HepG2 (cell line): ENCODE data around the gene KAZN. TPM values are rescaled to one million over a fixed set of nuclear protein-coding genes. Genes with fewer than 3 reads are reported as not detected.

Experiments
- ATAC-seq: fragments of 200-7000 bp; cut with Tn5 transposase; 3 replicates; pipeline ENCODE4 v1.9.1; 2020; ENCODE audit warnings: mild to moderate bottlenecking, moderate library complexity
- BruUV-seq: library from RNA; stranded (reverse); fragments of 400-500 nt; replicated peaks from 2 replicates; lab custom pipeline; 2021; lab: Mats Ljungman, UMichigan
- CTCF ChIA-PET: fragments of 300-600 bp; formaldehyde crosslinking; extraction: SDS; loops from one replicate; lab custom pipeline; 2021; ENCODE audit warnings: low total read pairs, inconsistent platforms, low intra/inter-chr PET ratio; lab: Yijun Ruan, JAX
- POLR2A ChIA-PET: fragments of 350-600 bp; sonication (Branson Sonifier 250); formaldehyde crosslinking; loops from one replicate; lab custom pipeline; 2020; ENCODE audit warnings: antibody characterized with exemption, inconsistent platforms; lab: Yijun Ruan, JAX
- DNase-seq: peaks from one replicate; pipeline ENCODE4 v3.0.0-alpha.2; 2015; ENCODE audit warnings: low spot score
- FAIRE-seq: peaks from 3 replicates; lab custom pipeline; 2011; peaks lifted over from hg19 to GRCh38; lab: Jason Lieb, UNC
- H2AFZ ChIP-seq: one replicate; pipeline ENCODE4 v1.6.1; 2011; ENCODE audit warnings: low read length, inconsistent platforms
- H3K27ac ChIP-seq: fragments of 300-600 bp; 3 replicates; pipeline ENCODE4 v1.8.0; 2011; ENCODE audit warnings: mixed run types, mild to moderate bottlenecking, mixed read lengths, low read length, inconsistent platforms; ENCODE audit not compliant: insufficient read depth; ENCODE audit errors: extremely low read length
- H3K27me3 ChIP-seq, 2 experiments: fragments of 200-600 bp in 1 of 2; 2 replicates in 1 of 2; 3 replicates in 1 of 2; pipeline versions ENCODE4 v1.6.0 to v1.8.0; 2011; ENCODE audit warnings: low read length in 2 of 2, mild to moderate bottlenecking in 2 of 2, moderate library complexity in 2 of 2, inconsistent platforms in 1 of 2; ENCODE audit not compliant: insufficient read depth in 2 of 2, control insufficient read depth in 1 of 2
- H3K36me3 ChIP-seq, 2 experiments: fragments of 200-600 bp in 1 of 2; replicated peaks in 1 of 2; 2 replicates in 1 of 2; 3 replicates in 1 of 2; pipeline versions ENCODE4 v1.5.1 to v1.8.0; 2011; ENCODE audit warnings: low read length in 2 of 2, inconsistent platforms in 1 of 2; ENCODE audit not compliant: insufficient read depth in 2 of 2, control insufficient read depth in 1 of 2
- H3K4me1 ChIP-seq: 2 replicates; pipeline ENCODE4 v1.5.1; 2012; ENCODE audit warnings: low read length, inconsistent platforms; ENCODE audit not compliant: insufficient read depth
- H3K4me2 ChIP-seq: 2 replicates; pipeline ENCODE4 v1.6.0; 2011; ENCODE audit warnings: low read depth, low read length, inconsistent platforms
- H3K4me3 ChIP-seq, 3 experiments: fragments of 200-600 bp in 1 of 3; sonication (generic), shearing (Covaris generic) in 1 of 3; replicated peaks in 1 of 3; 2 replicates each; pipeline ENCODE4 v1.5.1; 2011 to 2016; ENCODE audit warnings: low read length in 3 of 3, inconsistent platforms in 2 of 3, low read depth in 2 of 3, mild to moderate bottlenecking in 2 of 3, control low read depth in 1 of 3, mixed read lengths in 1 of 3; ENCODE audit not compliant: insufficient read depth in 1 of 3
- H3K79me2 ChIP-seq: one replicate; pipeline ENCODE4 v1.6.1; 2011; ENCODE audit warnings: low read length, inconsistent platforms; ENCODE audit not compliant: insufficient read depth
- H3K9ac ChIP-seq: 2 replicates; pipeline ENCODE4 v1.6.0; 2011; ENCODE audit warnings: mild to moderate bottlenecking, low read depth, low read length, inconsistent platforms; ENCODE audit not compliant: insufficient read depth
- H3K9me3 ChIP-seq: 2 replicates; pipeline ENCODE4 v1.5.1; 2012; ENCODE audit warnings: mild to moderate bottlenecking, low read length
- H4K20me1 ChIP-seq: 2 replicates; pipeline ENCODE4 v1.6.0; 2011; ENCODE audit warnings: inconsistent platforms, mild to moderate bottlenecking, low read length, moderate library complexity; ENCODE audit not compliant: insufficient read depth
- CSRNP1 ChIP-seq: sonication (generic); formaldehyde crosslinking; IDR thresholded peaks from 2 replicates; pipeline ENCODE4 v1.8.1; 2023; ENCODE audit warnings: mild to moderate bottlenecking, missing genetic modification reagents
- ERF ChIP-seq: IDR thresholded peaks from 2 replicates; pipeline ENCODE4 v1.6.1; 2018; ENCODE audit warnings: missing biosample characterization, missing genetic modification reagents
- FOSL1 ChIP-seq: sonication (generic); formaldehyde crosslinking; IDR thresholded peaks from 2 replicates; pipeline ENCODE4 v1.9.0; 2021; ENCODE audit warnings: missing genetic modification reagents, borderline replicate concordance
- LRRFIP1 ChIP-seq: sonication (generic); formaldehyde crosslinking; conservative IDR thresholded peaks from 2 replicates; pipeline ENCODE4 v1.4.0; 2020; ENCODE audit warnings: missing genetic modification reagents
- MEIS2 ChIP-seq: sonication (generic); formaldehyde crosslinking; IDR thresholded peaks from 2 replicates; pipeline ENCODE4 v1.9.0; 2021; ENCODE audit warnings: mild to moderate bottlenecking, missing genetic modification reagents
- RBFOX2 ChIP-seq: fragments of 200-400 bp; formaldehyde crosslinking; IDR thresholded peaks from 2 replicates; pipeline ENCODE4 v1.6.1; 2017; ENCODE audit warnings: low read depth, mild to moderate bottlenecking, low read length
- RCOR2 ChIP-seq: IDR thresholded peaks from 2 replicates; pipeline ENCODE4 v1.6.1; 2016; ENCODE audit warnings: missing biosample characterization, missing genetic modification reagents
- TFDP1 ChIP-seq: IDR thresholded peaks from 2 replicates; pipeline ENCODE4 v1.6.1; 2016; ENCODE audit warnings: missing compliant biosample characterization, missing genetic modification reagents, borderline replicate concordance
- ZNF138 ChIP-seq: sonication (generic); formaldehyde crosslinking; IDR thresholded peaks from 2 replicates; pipeline ENCODE4 v1.5.0; 2020; ENCODE audit warnings: mild to moderate bottlenecking, low read depth, missing genetic modification reagents
- ZNF225 ChIP-seq: sonication (generic); formaldehyde crosslinking; IDR thresholded peaks from 2 replicates; pipeline ENCODE4 v1.4.0; 2020; ENCODE audit warnings: mild to moderate bottlenecking, missing genetic modification reagents
- ZNF556 ChIP-seq: sonication (generic); formaldehyde crosslinking; IDR thresholded peaks from 2 replicates; pipeline ENCODE4 v1.4.0; 2020; ENCODE audit warnings: mild to moderate bottlenecking, missing genetic modification reagents, borderline replicate concordance
- ZNF800 ChIP-seq: sonication (generic); formaldehyde crosslinking; IDR thresholded peaks from 2 replicates; pipeline ENCODE4 v1.4.0; 2020; ENCODE audit warnings: missing genetic modification reagents
- ZSCAN31 ChIP-seq: sonication (generic); formaldehyde crosslinking; IDR thresholded peaks from 2 replicates; pipeline ENCODE4 v1.5.0; 2020; ENCODE audit warnings: low read depth, mild to moderate bottlenecking, missing genetic modification reagents
- ZUFSP ChIP-seq: sonication (generic); formaldehyde crosslinking; IDR thresholded peaks from 2 replicates; pipeline ENCODE4 v1.9.0; 2021; ENCODE audit warnings: missing genetic modification reagents, mild to moderate bottlenecking, borderline replicate concordance
- WGBS: methylation state at CpG from one replicate; pipeline ENCODE4 v1.1.6; 2017; ENCODE audit warnings: low lambda C conversion rate; 5-methylcytosine and 5-hydroxymethylcytosine counted together
- in situ Hi-C: cut with HindIII; loops from 2 replicates; pipeline ENCODE4 v1.10.0; 2017; ENCODE audit warnings: low pct_unique_long_range_greater_than_20kb; ENCODE audit not compliant: extremely low pct_ligation_motif_present
- intact Hi-C: fragments of 100-400 bp; cut with micrococcal nuclease; formaldehyde crosslinking; loops from one replicate; pipeline ENCODE4 v1.10.0; 2022; ENCODE audit not compliant: unreplicated experiment
- polyA plus RNA-seq, 8 experiments: library from polyadenylated mRNA; depleted of rRNA in 3 of 8; stranded (reverse) in 7 of 8; unstranded in 1 of 8; fragments of >200 nt; fragmentation: Illumina TruSeq in 4 of 8; extraction: Trizol in 4 of 8; gene quantifications; 2 replicates each; pipeline versions ENCODE4 v1.2.1 to v1.2.3, GENCODE V29; 2011 to 2016; ENCODE audit warnings: low read depth in 4 of 8, missing spikeins in 1 of 8, mixed read lengths in 1 of 8; ENCODE audit not compliant: insufficient read depth in 1 of 8
- total RNA-seq, 5 experiments: library from RNA; depleted of rRNA; stranded (reverse); fragments of >200 nt; fragmentation: Illumina TruSeq; extraction: Trizol; gene quantifications; 2 replicates each; pipeline ENCODE4 v1.2.3, GENCODE V29; 2016; ENCODE audit warnings: low read depth in 1 of 5

The KAZN gene
- total and polyA plus RNA-seq, 2 of the 13 experiments (the other 11 are each of a cell fraction or from before 2014, with no cell fraction given): 10.4 to 13.5 TPM

- TF ChIP-seq RBFOX2: no peak
- no peak for TF ChIP-seq ZNF556 (CRISPR knock-in tag)
These were observed 167.3 kb downstream of the KAZN start (continued) for GRCh38 chr1:14765773-14766172.

GRCh38 chr1:14767075-14767474 is 168.6 kb downstream of the KAZN start:
- ATAC-seq (no peak), FAIRE-seq (no peak), DNase-seq (no peak)
- no peak overlapping the region for H3K4me2 ChIP-seq
- H4K20me1 ChIP-seq: no peaks in the 10 kb centered on the region
- 45% methylated on average over 5 of the region's 5 CpGs for WGBS
- no peaks in the 10 kb centered on the region for H3K79me2 ChIP-seq
- H3K9ac ChIP-seq: no peak overlapping the region
- H3K36me3 ChIP-seq: no peaks in the 10 kb centered on the region
- intact Hi-C loops: no loop called here
- H3K27ac ChIP-seq: no peak overlapping the region
- H3K4me3 ChIP-seq: no peak overlapping the region
- H3K27me3 ChIP-seq: peaks cover 3 to 32% of the 10 kb centered on the region in 2 experiments; a peak in 4 of 5 replicates
- H3K9me3 ChIP-seq: no peaks in the 10 kb centered on the region
- no peaks in the 10 kb centered on the region for H3K4me1 ChIP-seq
- H2AFZ ChIP-seq: no peak overlapping the region
- no TSS peak for BruUV-seq
- in situ Hi-C loops: no loop called here
- CTCF ChIA-PET: no interaction called here
- POLR2A ChIA-PET: no interaction called here
- TF ChIP-seq ZSCAN31 (no peak), ZNF138 (CRISPR knock-in tag) (no peak), CSRNP1 (CRISPR knock-in tag) (no peak), LRRFIP1 (no peak), ZNF225 (no peak), ZNF800 (CRISPR knock-in tag) (no peak), TFDP1 (CRISPR knock-in tag) (no peak), ERF (CRISPR knock-in tag) (no peak), ZUFSP (no peak), MEIS2 (no peak), RCOR2 (no peak), FOSL1 (CRISPR knock-in tag) (no peak)
